GM12878 (cell line): ENCODE data around the gene RDM1. TPM values are rescaled to one million over a fixed set of nuclear protein-coding genes. Genes with fewer than 3 reads are reported as not detected.

Source experiments
- ATAC-seq: fragments of 200-7000 bp; cut with Tn5 transposase; 3 replicates; pipeline ENCODE4 v1.9.1; 2020; ENCODE audit warnings: mild to moderate bottlenecking, moderate library complexity
- BruUV-seq: library from RNA; stranded (reverse); fragments of 400-500 nt; replicated peaks from 2 replicates; lab custom pipeline; 2021; lab: Mats Ljungman, UMichigan
- CTCF ChIA-PET: fragments of 300-600 bp; sonication (Branson Sonifier 250); formaldehyde crosslinking; extraction: SDS; loops from one replicate; lab custom pipeline; 2021; ENCODE audit warnings: inconsistent platforms; lab: Yijun Ruan, JAX
- POLR2A ChIA-PET: fragments of 350-600 bp; formaldehyde crosslinking; extraction: SDS; loops from one replicate; lab custom pipeline; 2021; ENCODE audit warnings: inconsistent platforms; lab: Charles Lee
- RAD21 ChIA-PET: fragments of 300-600 bp; sonication (Branson Sonifier 250); formaldehyde crosslinking; loops from one replicate; lab custom pipeline; 2023; ENCODE audit warnings: antibody characterized with exemption; ENCODE audit not compliant: unreplicated experiment; lab: Charles Lee
- SMC1A ChIA-PET: fragments of 300-600 bp; sonication (Branson Sonifier 250); formaldehyde crosslinking; loops from one replicate; lab custom pipeline; 2023; ENCODE audit not compliant: unreplicated experiment, uncharacterized antibody; lab: Charles Lee
- DNase-seq: peaks from one replicate; pipeline ENCODE4 v3.0.0-alpha.2; 2011; ENCODE audit warnings: low read depth, low spot score
- FAIRE-seq: peaks from 3 replicates; lab custom pipeline; 2011; peaks lifted over from hg19 to GRCh38; lab: Jason Lieb, UNC
- H2AFZ ChIP-seq: 2 replicates; pipeline ENCODE4 v1.6.0; 2011; ENCODE audit warnings: low read depth, low read length, control low read depth; ENCODE audit not compliant: control insufficient read depth
- H3K27ac ChIP-seq: 2 replicates; pipeline ENCODE4 v1.5.1; 2011; ENCODE audit warnings: control low read depth; ENCODE audit not compliant: control insufficient read depth, insufficient read depth
- H3K27me3 ChIP-seq, 2 experiments: replicated peaks in 1 of 2; 2 replicates each; pipeline versions ENCODE4 v1.6.0 to v1.6.1; 2011; ENCODE audit warnings: low read length in 1 of 2; ENCODE audit not compliant: control insufficient read depth in 2 of 2, insufficient read depth in 2 of 2
- H3K36me3 ChIP-seq, 2 experiments: 2 replicates each; pipeline ENCODE4 v1.5.1; 2011; ENCODE audit warnings: low read length in 1 of 2; ENCODE audit not compliant: control insufficient read depth in 2 of 2, insufficient read depth in 2 of 2
- H3K4me1 ChIP-seq: 2 replicates; pipeline ENCODE4 v1.6.1; 2011; ENCODE audit warnings: mild to moderate bottlenecking, low read length, moderate library complexity, mixed read lengths; ENCODE audit not compliant: control insufficient read depth, insufficient read depth
- H3K4me2 ChIP-seq: 2 replicates; pipeline ENCODE4 v1.6.0; 2011; ENCODE audit warnings: control low read depth; ENCODE audit not compliant: control insufficient read depth, insufficient read depth
- H3K4me3 ChIP-seq: fragments of 200-600 bp; sonication (generic); 2 replicates; pipeline ENCODE4 v1.5.1; 2016
- H3K79me2 ChIP-seq: 2 replicates; pipeline ENCODE4 v1.6.0; 2011; ENCODE audit warnings: low read length; ENCODE audit not compliant: control insufficient read depth, insufficient read depth
- H3K9ac ChIP-seq: 2 replicates; pipeline ENCODE4 v1.8.0; 2011; ENCODE audit warnings: low read length, control low read depth, mixed read lengths; ENCODE audit not compliant: control insufficient read depth, insufficient read depth
- H3K9me3 ChIP-seq: replicated peaks from 3 replicates; pipeline ENCODE4 v1.5.1; 2011; ENCODE audit warnings: mild to moderate bottlenecking, low read length; ENCODE audit not compliant: control insufficient read depth, insufficient read depth
- H4K20me1 ChIP-seq: 2 replicates; pipeline ENCODE4 v1.6.0; 2011; ENCODE audit not compliant: control insufficient read depth, insufficient read depth
- EED ChIP-seq: sonication (generic); IDR thresholded peaks from 2 replicates; pipeline ENCODE4 v1.6.1; 2016; ENCODE audit warnings: antibody characterized with exemption, low read depth
- FOS ChIP-seq: IDR thresholded peaks from 3 replicates; pipeline ENCODE4 v1.6.1; 2011; ENCODE audit warnings: borderline replicate concordance; ENCODE audit not compliant: insufficient read length; ENCODE audit errors: extremely low read depth
- NFYB ChIP-seq: IDR thresholded peaks from 2 replicates; pipeline ENCODE4 v1.6.1; 2011; ENCODE audit warnings: low read depth, mild to moderate bottlenecking, low read length, improper control_type of control experiment, moderate library complexity; ENCODE audit not compliant: insufficient read depth
- WGBS: methylation state at CpG from one replicate; pipeline ENCODE4 v1.1.6; 2016; ENCODE audit warnings: low lambda C conversion rate; ENCODE audit not compliant: insufficient replicate concordance, insufficient coverage; ENCODE audit errors: missing lambda C conversion rate; 5-methylcytosine and 5-hydroxymethylcytosine counted together
- in situ Hi-C: fragments of 300-500 bp; cut with MboI; formaldehyde crosslinking; loops from 9 replicates; pipeline ENCODE4 v1.14.3; 2018; ENCODE audit warnings: mixed read lengths
- intact Hi-C: fragments of 100-400 bp; cut with micrococcal nuclease; formaldehyde crosslinking; loops from one replicate; pipeline ENCODE4 v1.14.2; 2022; ENCODE audit not compliant: unreplicated experiment
- polyA plus RNA-seq, 11 experiments: library from polyadenylated mRNA; depleted of rRNA in 4 of 11; unstranded in 6 of 11; stranded (reverse) in 5 of 11; fragments of >200 nt; fragmentation: Nextera tagmentation in 4 of 11; fragmentation: Illumina TruSeq in 1 of 11; extraction: Ambion mirVana in 4 of 11; extraction: Trizol in 1 of 11; gene quantifications; 1 replicate in 1 of 11; 2 replicates in 10 of 11; pipeline versions ENCODE4 v1.2.1 to v1.2.3, GENCODE V29; 2011 to 2016; ENCODE audit warnings: inconsistent platforms in 2 of 11, missing spikeins in 2 of 11, low read depth in 1 of 11
- total RNA-seq, 4 experiments: library from RNA; depleted of rRNA in 3 of 4; stranded (reverse); fragments of >200 nt in 3 of 4; fragmentation: Illumina TruSeq in 1 of 4; extraction: Trizol in 1 of 4; gene quantifications; 2 replicates each; pipeline versions ENCODE4 v1.2.1 to v1.2.3, GENCODE V29; 2013 to 2021
- TF ChIP-seq, protein P1 (sequence below): fragments of 450-650 bp; IDR thresholded peaks from 2 replicates; pipeline ENCODE4 v1.6.1; 2017; ENCODE audit warnings: mild to moderate bottlenecking

RDM1 gene
- total and polyA plus RNA-seq, 10 of the 15 experiments (the other 5 are each of a cell fraction or from before 2014, with no cell fraction given) = 5.7 to 18.4 (median 10.7) TPM

DNA sequence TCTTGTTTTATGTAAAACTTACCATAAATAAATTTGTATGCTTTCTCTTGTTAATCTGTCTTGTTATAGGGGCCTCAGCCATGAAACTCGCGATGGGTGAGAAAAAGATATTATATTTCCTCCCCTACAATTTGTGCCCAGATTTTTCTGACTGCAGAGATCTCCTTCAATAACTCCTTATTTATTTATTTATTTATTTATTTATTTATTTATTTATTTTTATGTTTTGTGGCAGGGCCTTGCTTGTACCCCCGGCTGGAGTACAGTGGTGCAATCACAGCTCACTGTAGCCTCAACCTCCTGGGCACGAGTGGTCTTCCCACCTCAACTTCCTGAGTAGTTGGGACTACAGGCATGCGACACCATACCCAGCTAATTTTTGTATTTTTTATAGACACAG is 27.1 kb downstream of the RDM1 start:
- SMC1A ChIA-PET = interaction anchor here (0.5 to 2.3 kb wide), 6 partner anchors 10 to 55 kb away, joined by 3 to 8 read pairs (median 4); no protein-coding TSS in a partner anchor
- Histone ChIP-seq H3K79me2 (no peaks in the 10 kb centered on the region), H3K4me2 (no peak overlapping the region), H3K4me1 (no peaks in the 10 kb centered on the region), H4K20me1 (no peaks in the 10 kb centered on the region), H3K36me3 (no peaks in the 10 kb centered on the region), H3K9me3 (no peaks in the 10 kb centered on the region), H3K4me3 (no peak overlapping the region)
- ATAC-seq (no peak), FAIRE-seq (no peak)
- 71% methylated on average over 5 of the region's 5 CpGs for WGBS
- no TSS peak for BruUV-seq
- POLR2A ChIA-PET = no interaction called here
- TF ChIP-seq NFYB (no peak), FOS (no peak), EED (no peak)
- TF ChIP-seq, protein P1, sequence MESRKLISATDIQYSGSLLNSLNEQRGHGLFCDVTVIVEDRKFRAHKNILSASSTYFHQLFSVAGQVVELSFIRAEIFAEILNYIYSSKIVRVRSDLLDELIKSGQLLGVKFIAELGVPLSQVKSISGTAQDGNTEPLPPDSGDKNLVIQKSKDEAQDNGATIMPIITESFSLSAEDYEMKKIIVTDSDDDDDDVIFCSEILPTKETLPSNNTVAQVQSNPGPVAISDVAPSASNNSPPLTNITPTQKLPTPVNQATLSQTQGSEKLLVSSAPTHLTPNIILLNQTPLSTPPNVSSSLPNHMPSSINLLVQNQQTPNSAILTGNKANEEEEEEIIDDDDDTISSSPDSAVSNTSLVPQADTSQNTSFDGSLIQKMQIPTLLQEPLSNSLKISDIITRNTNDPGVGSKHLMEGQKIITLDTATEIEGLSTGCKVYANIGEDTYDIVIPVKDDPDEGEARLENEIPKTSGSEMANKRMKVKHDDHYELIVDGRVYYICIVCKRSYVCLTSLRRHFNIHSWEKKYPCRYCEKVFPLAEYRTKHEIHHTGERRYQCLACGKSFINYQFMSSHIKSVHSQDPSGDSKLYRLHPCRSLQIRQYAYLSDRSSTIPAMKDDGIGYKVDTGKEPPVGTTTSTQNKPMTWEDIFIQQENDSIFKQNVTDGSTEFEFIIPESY = no peak
- TF ChIP-seq, all 136 proteins: peak for 0
- CTCF ChIA-PET = interaction anchor here (1.0 to 1.9 kb wide), 3 partner anchors 10 to 55 kb away, joined by 3 to 4 read pairs (median 3); no protein-coding TSS in a partner anchor
- no peak overlapping the region for H2AFZ ChIP-seq
- H3K9ac ChIP-seq = no peak overlapping the region
- H3K27ac ChIP-seq = no peak overlapping the region
- H3K27me3 ChIP-seq = no peaks in the 10 kb centered on the region
- in situ Hi-C loops (no loop called here), intact Hi-C loops (no loop called here)
- DNase-seq = no peak
- RAD21 ChIA-PET = no interaction called here
